Caco-2 (cell line): ENCODE results near the gene SMOC2. TPM values are rescaled to one million over a fixed set of nuclear protein-coding genes. Genes with fewer than 3 reads are reported as not detected.

Experiments used
- BruUV-seq: library from RNA; stranded (reverse); fragments of 400-500 nt; replicated peaks from 2 replicates; lab custom pipeline; 2021; lab: Mats Ljungman, UMichigan
- CTCF ChIA-PET: fragments of 300-600 bp; sonication (Branson Sonifier 250); formaldehyde crosslinking; loops from one replicate; lab custom pipeline; 2022; ENCODE audit warnings: antibody characterized with exemption; lab: Charles Lee
- POLR2A ChIA-PET: fragments of 300-600 bp; sonication (Branson Sonifier 250); formaldehyde crosslinking; loops from one replicate; lab custom pipeline; 2022; ENCODE audit warnings: antibody characterized with exemption; lab: Charles Lee
- DNase-seq, 2 experiments: peaks; one replicate each; pipeline versions ENCODE4 v3.0.0 to v3.0.0-alpha.2; 2020 to 2022
- H3K27me3 ChIP-seq: replicated peaks from 2 replicates; pipeline ENCODE4 v1.6.0; 2011; ENCODE audit warnings: low read length; ENCODE audit not compliant: control insufficient read depth, insufficient read depth
- H3K36me3 ChIP-seq: 2 replicates; pipeline ENCODE4 v1.5.1; 2011; ENCODE audit warnings: low read length; ENCODE audit not compliant: control insufficient read depth, insufficient read depth
- H3K4me1 ChIP-seq: fragments of 250-450 bp; sonication (Bioruptor Pico); 2 replicates; pipeline ENCODE4 v1.5.1; 2020; ENCODE audit warnings: mild to moderate bottlenecking
- H3K4me3 ChIP-seq: 2 replicates; pipeline ENCODE4 v1.5.1; 2011; ENCODE audit warnings: low read depth, mild to moderate bottlenecking, control low read depth, low read length
- H3K9me3 ChIP-seq: fragments of 250-450 bp; sonication (Bioruptor Pico); 2 replicates; pipeline ENCODE4 v1.5.1; 2020; ENCODE audit warnings: mild to moderate bottlenecking, moderate library complexity
- H3K27ac Mint-ChIP-seq: one replicate; pipeline ENCODE4 v1.8.0; 2022; ENCODE audit warnings: mixed read lengths; ENCODE audit not compliant: unreplicated experiment
- H3K27me3 Mint-ChIP-seq: one replicate; pipeline ENCODE4 v1.8.0; 2022; ENCODE audit warnings: mixed read lengths; ENCODE audit not compliant: insufficient read depth, unreplicated experiment
- H3K36me3 Mint-ChIP-seq: one replicate; pipeline ENCODE4 v1.8.0; 2022; ENCODE audit warnings: mild to moderate bottlenecking, mixed read lengths; ENCODE audit not compliant: insufficient read depth, unreplicated experiment
- H3K4me1 Mint-ChIP-seq: one replicate; pipeline ENCODE4 v1.8.0; 2022; ENCODE audit warnings: low read depth, mixed read lengths; ENCODE audit not compliant: unreplicated experiment
- H3K4me3 Mint-ChIP-seq: one replicate; pipeline ENCODE4 v1.8.0; 2022; ENCODE audit warnings: mild to moderate bottlenecking, moderate library complexity, mixed read lengths; ENCODE audit not compliant: unreplicated experiment
- H3K9me3 Mint-ChIP-seq: one replicate; pipeline ENCODE4 v1.8.0; 2022; ENCODE audit warnings: mixed read lengths; ENCODE audit not compliant: unreplicated experiment
- CTCF ChIP-seq, 2 experiments: fragments of 200-600 bp in 1 of 2; IDR thresholded peaks; 1 replicate in 1 of 2; 2 replicates in 1 of 2; pipeline versions ENCODE4 v1.5.1 to v1.8.0; 2011 to 2022; ENCODE audit warnings: antibody characterized with exemption in 1 of 2, control low read depth in 1 of 2, inconsistent platforms in 1 of 2, low read depth in 1 of 2, low read length in 1 of 2, mild to moderate bottlenecking in 1 of 2, moderate library complexity in 1 of 2; ENCODE audit not compliant: insufficient read depth in 1 of 2, severe bottlenecking in 1 of 2, unreplicated experiment in 1 of 2
- intact Hi-C: fragments of 100-400 bp; cut with micrococcal nuclease; formaldehyde crosslinking; loops from one replicate; pipeline ENCODE4 v1.10.0; 2022; ENCODE audit not compliant: unreplicated experiment
- total RNA-seq: library from RNA; stranded (reverse); gene quantifications from 2 replicates; pipeline ENCODE4 v1.2.3, GENCODE V29; 2022

The SMOC2 gene
- total RNA-seq, 1 experiment from 2014 or later: 2.8 TPM

- no peaks in the 10 kb centered on the region for H3K27me3 ChIP-seq
- ChIA-PET CTCF (no interaction called here), POLR2A (no interaction called here)
- no peak for TF ChIP-seq CTCF (IDR thresholded peaks at IDR 0.05; ENCODE audit: insufficient read depth in 1 of 2, low read depth in 1 of 2, low read length in 1 of 2, severe bottlenecking in 1 of 2, unreplicated experiment in 1 of 2)
- no peaks in the 10 kb centered on the region for H3K36me3 ChIP-seq
- Mint-ChIP-seq H3K27ac (no peak overlapping the region), H3K36me3 (no peaks in the 10 kb centered on the region), H3K9me3 (no peaks in the 10 kb centered on the region), H3K4me3 (no peak overlapping the region), H3K27me3 (no peaks in the 10 kb centered on the region), H3K4me1 (peaks cover 28% of the 10 kb centered on the region)
- BruUV-seq: no TSS peak
- peaks cover 34% of the 10 kb centered on the region for H3K4me1 ChIP-seq
- intact Hi-C loops: no loop called here
- no peaks in the 10 kb centered on the region for H3K9me3 ChIP-seq
- no peak overlapping the region for H3K4me3 ChIP-seq
- no peak for DNase-seq
These were observed 54.1 kb downstream of the SMOC2 start for GRCh38 chr6:168495133-168495532.

GRCh38 chr6:168495636-168496035, 54.7 kb downstream of the SMOC2 start:
- CTCF ChIA-PET: no interaction called here
- no peaks in the 10 kb centered on the region for H3K27me3 ChIP-seq

GRCh38 chr6:168496139-168496996, 55.4 kb downstream of the SMOC2 start:
- no peaks in the 10 kb centered on the region for H3K27me3 Mint-ChIP-seq
- H3K9me3 Mint-ChIP-seq: no peaks in the 10 kb centered on the region
- Histone ChIP-seq H3K27me3 (no peaks in the 10 kb centered on the region), H3K36me3 (peaks cover 2% of the 10 kb centered on the region; the same call in 1 of the 2 replicates), H3K9me3 (no peaks in the 10 kb centered on the region), H3K4me3 (no peak overlapping the region), H3K4me1 (peaks cover 38% of the 10 kb centered on the region)
- CTCF ChIA-PET: interaction anchor here (0.7 kb wide), 1 partner anchor 76 kb away, joined by 3 read pairs; no protein-coding TSS in a partner anchor
- TF ChIP-seq CTCF (IDR thresholded peaks at IDR 0.05; ENCODE audit: insufficient read depth in 1 of 2, low read depth in 1 of 2, low read length in 1 of 2, severe bottlenecking in 1 of 2, unreplicated experiment in 1 of 2): no peak
- no TSS peak for BruUV-seq
- DNase-seq: no peak
- no peak overlapping the region for H3K27ac Mint-ChIP-seq
- H3K36me3 Mint-ChIP-seq: no peaks in the 10 kb centered on the region
- peaks cover 28% of the 10 kb centered on the region for H3K4me1 Mint-ChIP-seq
- no peak overlapping the region for H3K4me3 Mint-ChIP-seq
- intact Hi-C loops: no loop called here
- POLR2A ChIA-PET: no interaction called here

More at GRCh38 chr6:168495636-168496035, 54.7 kb downstream of the SMOC2 start:
- Histone ChIP-seq H3K4me1 (peaks cover 38% of the 10 kb centered on the region), H3K4me3 (no peak overlapping the region), H3K36me3 (peaks cover 2% of the 10 kb centered on the region; the same call in 1 of the 2 replicates), H3K9me3 (no peaks in the 10 kb centered on the region)
- no peak for DNase-seq
- Mint-ChIP-seq H3K9me3 (no peaks in the 10 kb centered on the region), H3K4me3 (no peak overlapping the region), H3K36me3 (no peaks in the 10 kb centered on the region), H3K27ac (no peak overlapping the region), H3K4me1 (peaks cover 28% of the 10 kb centered on the region), H3K27me3 (no peaks in the 10 kb centered on the region)
- TF ChIP-seq CTCF (IDR thresholded peaks at IDR 0.05; ENCODE audit: insufficient read depth in 1 of 2, low read depth in 1 of 2, low read length in 1 of 2, severe bottlenecking in 1 of 2, unreplicated experiment in 1 of 2): no peak
- BruUV-seq: no TSS peak
- intact Hi-C loops: no loop called here
- POLR2A ChIA-PET: no interaction called here
